Keratinocyte (primary cell): ENCODE measurements around the gene CWF19L2. TPM values are rescaled to one million over a fixed set of nuclear protein-coding genes. Genes with fewer than 3 reads are reported as not detected.
"Not testable (repeated sequence)": the region's sequence is repeated elsewhere in the genome, so short reads cannot be mapped to it uniquely, and the experiment has no call there.

Experiments used
- DNase-seq: peaks from one replicate; pipeline ENCODE4 v3.0.0-alpha.2; 2011; ENCODE audit warnings: low read depth, missing footprints, low spot score
- FAIRE-seq: peaks from 2 replicates; lab custom pipeline; 2011; peaks lifted over from hg19 to GRCh38; lab: Jason Lieb, UNC
- H2AFZ ChIP-seq: 2 replicates; pipeline ENCODE4 v1.6.0; 2012; ENCODE audit warnings: low read length, control low read depth, inconsistent platforms; ENCODE audit not compliant: control insufficient read depth
- H3K27ac ChIP-seq: 2 replicates; pipeline ENCODE4 v1.5.1; 2011; ENCODE audit warnings: low read length; ENCODE audit not compliant: control insufficient read depth, insufficient read depth
- H3K27me3 ChIP-seq: 3 replicates; pipeline ENCODE4 v1.6.0; 2011; ENCODE audit warnings: low read length; ENCODE audit not compliant: control insufficient read depth, insufficient read depth; ENCODE audit errors: extremely low read depth
- H3K36me3 ChIP-seq, 2 experiments: 2 replicates in 1 of 2; 3 replicates in 1 of 2; pipeline ENCODE4 v1.5.1; 2011; ENCODE audit warnings: low read length in 2 of 2, mild to moderate bottlenecking in 1 of 2; ENCODE audit not compliant: control insufficient read depth in 2 of 2, insufficient read depth in 2 of 2; ENCODE audit errors: extremely low read depth in 1 of 2
- H3K4me1 ChIP-seq: 3 replicates; pipeline ENCODE4 v1.5.1; 2011; ENCODE audit warnings: low read length; ENCODE audit not compliant: control insufficient read depth, insufficient read depth; ENCODE audit errors: extremely low read depth
- H3K4me2 ChIP-seq: 3 replicates; pipeline ENCODE4 v1.6.0; 2011; ENCODE audit warnings: low read depth, low read length; ENCODE audit not compliant: control insufficient read depth, insufficient read depth; ENCODE audit errors: extremely low read depth
- H3K4me3 ChIP-seq, 3 experiments: fragments of 200-600 bp in 1 of 3; sonication (generic) in 1 of 3; 2 replicates in 2 of 3; 3 replicates in 1 of 3; pipeline ENCODE4 v1.5.1; 2011 to 2016; ENCODE audit warnings: low read length in 3 of 3, mild to moderate bottlenecking in 3 of 3, control low read depth in 2 of 3, inconsistent platforms in 1 of 3, low read depth in 1 of 3, mixed read lengths in 1 of 3, mixed run types in 1 of 3, moderate library complexity in 1 of 3; ENCODE audit not compliant: control insufficient read depth in 2 of 3, insufficient read depth in 2 of 3; ENCODE audit errors: extremely low read depth in 1 of 3
- H3K79me2 ChIP-seq: 2 replicates; pipeline ENCODE4 v1.6.0; 2012; ENCODE audit warnings: low read length; ENCODE audit not compliant: control insufficient read depth, insufficient read depth
- H3K9ac ChIP-seq: 3 replicates; pipeline ENCODE4 v1.6.0; 2011; ENCODE audit warnings: low read length; ENCODE audit not compliant: control insufficient read depth, insufficient read depth; ENCODE audit errors: extremely low read depth
- H3K9me1 ChIP-seq: 3 replicates; pipeline ENCODE4 v1.6.0; 2011; ENCODE audit warnings: low read length; ENCODE audit not compliant: control insufficient read depth, insufficient read depth; ENCODE audit errors: extremely low read depth
- H3K9me3 ChIP-seq: 2 replicates; pipeline ENCODE4 v1.5.1; 2012; ENCODE audit warnings: low read depth, low read length; ENCODE audit not compliant: control insufficient read depth
- H4K20me1 ChIP-seq: 3 replicates; pipeline ENCODE4 v1.6.0; 2011; ENCODE audit warnings: low read length; ENCODE audit not compliant: control insufficient read depth, insufficient read depth; ENCODE audit errors: extremely low read depth
- CTCF ChIP-seq, 3 experiments: IDR thresholded peaks in 1 of 3; conservative IDR thresholded peaks in 1 of 3; optimal IDR thresholded peaks in 1 of 3; 2 replicates in 2 of 3; 3 replicates in 1 of 3; pipeline versions ENCODE3 to v1.5.1; 2011; ENCODE audit warnings: low read length in 3 of 3, mild to moderate bottlenecking in 3 of 3, moderate library complexity in 2 of 3, control low read depth in 1 of 3, inconsistent platforms in 1 of 3; ENCODE audit not compliant: insufficient read depth in 2 of 3; ENCODE audit errors: extremely low read depth in 1 of 3
- EZH2 ChIP-seq: IDR thresholded peaks from one replicate; pipeline ENCODE4 v1.6.1; 2012; ENCODE audit warnings: inconsistent platforms, mild to moderate bottlenecking, low read length, moderate library complexity
- dilution Hi-C: fragments of 300-500 bp; cut with MboI; formaldehyde crosslinking; loops from one replicate; pipeline ENCODE4 v1.7.0; 2020; ENCODE audit warnings: low sequenced_read_pairs; ENCODE audit not compliant: extremely low pct_ligation_motif_present
- polyA plus RNA-seq, 5 experiments: library from polyadenylated mRNA; depleted of rRNA in 3 of 5; stranded (reverse) in 3 of 5; stranded (forward) in 1 of 5; unstranded in 1 of 5; fragments of >200 nt; gene quantifications; 1 replicate in 1 of 5; 2 replicates in 3 of 5; 3 replicates in 1 of 5; pipeline versions ENCODE4 v1.2.1 to v1.2.3, GENCODE V29; 2011 to 2012; ENCODE audit warnings: missing spikeins in 2 of 5, low read depth in 1 of 5, low replicate concordance in 1 of 5

The CWF19L2 gene
- polyA plus RNA-seq, 1 donor (not counting 4 experiments of a cell fraction or from before 2014, with no cell fraction given) = 6.2 TPM

- no peak overlapping the region for H3K27ac ChIP-seq
- H3K4me3 ChIP-seq = no peak overlapping the region
- H3K9me1 ChIP-seq = no peaks in the 10 kb centered on the region
- H3K4me2 ChIP-seq = no peak overlapping the region
- H3K9ac ChIP-seq = no peak overlapping the region
- no peaks in the 10 kb centered on the region for H3K4me1 ChIP-seq
- no peaks in the 10 kb centered on the region for H3K79me2 ChIP-seq
- no peak overlapping the region for H2AFZ ChIP-seq
- TF ChIP-seq CTCF (optimal IDR thresholded peaks at IDR 0.05 in 1 of 3, IDR thresholded peaks at IDR 0.05 in 1 of 3, conservative IDR thresholded peaks at IDR 0.05 in 1 of 3; ENCODE audit: extremely low read depth in 1 of 3, insufficient read depth in 2 of 3, low read length in 3 of 3) (no peak), EZH2 (no peak)
- no peak for FAIRE-seq
- peaks cover 0 to 3% of the 10 kb centered on the region in 2 experiments for H3K36me3 ChIP-seq
- no peaks in the 10 kb centered on the region for H4K20me1 ChIP-seq
- no peaks in the 10 kb centered on the region for H3K27me3 ChIP-seq
- peaks cover 4% of the 10 kb centered on the region for H3K9me3 ChIP-seq
- DNase-seq = no peak
- dilution Hi-C loops = no loop called here
These were observed 47.4 kb upstream of the CWF19L2 start for GRCh38 chr11:107504981-107505380.

GRCh38 chr11:107501713-107502112, 44.1 kb upstream of the CWF19L2 start:
- no peak overlapping the region for H3K27ac ChIP-seq
- peaks cover 0 to 3% of the 10 kb centered on the region in 2 experiments for H3K36me3 ChIP-seq

GRCh38 chr11:107497371-107497770, 39.7 kb upstream of the CWF19L2 start:
- H3K9me1 ChIP-seq, H3K36me3 ChIP-seq, H3K4me2 ChIP-seq, H3K27ac ChIP-seq, dilution Hi-C loops, H4K20me1 ChIP-seq, H3K79me2 ChIP-seq, H3K9me3 ChIP-seq, H3K9ac ChIP-seq, H3K4me3 ChIP-seq, FAIRE-seq, DNase-seq, H3K27me3 ChIP-seq, H2AFZ ChIP-seq: not testable (repeated sequence)
- peaks cover 19% of the 10 kb centered on the region for H3K4me1 ChIP-seq

More at GRCh38 chr11:107501713-107502112, 44.1 kb upstream of the CWF19L2 start:
- no peak for DNase-seq
- Histone ChIP-seq H3K9me1 (no peaks in the 10 kb centered on the region), H4K20me1 (no peaks in the 10 kb centered on the region), H3K4me1 (no peaks in the 10 kb centered on the region), H3K4me3 (no peak overlapping the region), H3K9ac (no peak overlapping the region), H3K27me3 (no peaks in the 10 kb centered on the region), H3K4me2 (no peak overlapping the region), H3K79me2 (no peaks in the 10 kb centered on the region), H3K9me3 (peaks cover 4% of the 10 kb centered on the region), H2AFZ (no peak overlapping the region)
- TF ChIP-seq CTCF (optimal IDR thresholded peaks at IDR 0.05 in 1 of 3, IDR thresholded peaks at IDR 0.05 in 1 of 3, conservative IDR thresholded peaks at IDR 0.05 in 1 of 3; ENCODE audit: extremely low read depth in 1 of 3, insufficient read depth in 2 of 3, low read length in 3 of 3) (no peak), EZH2 (no peak)
- dilution Hi-C loops = no loop called here
- no peak for FAIRE-seq
